ENCODE data around the gene PGM3.
"Not testable (repeated sequence)": the region's sequence is repeated elsewhere in the genome, so short reads cannot be mapped to it uniquely, and the experiment has no call there.

The PGM3 gene, protein sequence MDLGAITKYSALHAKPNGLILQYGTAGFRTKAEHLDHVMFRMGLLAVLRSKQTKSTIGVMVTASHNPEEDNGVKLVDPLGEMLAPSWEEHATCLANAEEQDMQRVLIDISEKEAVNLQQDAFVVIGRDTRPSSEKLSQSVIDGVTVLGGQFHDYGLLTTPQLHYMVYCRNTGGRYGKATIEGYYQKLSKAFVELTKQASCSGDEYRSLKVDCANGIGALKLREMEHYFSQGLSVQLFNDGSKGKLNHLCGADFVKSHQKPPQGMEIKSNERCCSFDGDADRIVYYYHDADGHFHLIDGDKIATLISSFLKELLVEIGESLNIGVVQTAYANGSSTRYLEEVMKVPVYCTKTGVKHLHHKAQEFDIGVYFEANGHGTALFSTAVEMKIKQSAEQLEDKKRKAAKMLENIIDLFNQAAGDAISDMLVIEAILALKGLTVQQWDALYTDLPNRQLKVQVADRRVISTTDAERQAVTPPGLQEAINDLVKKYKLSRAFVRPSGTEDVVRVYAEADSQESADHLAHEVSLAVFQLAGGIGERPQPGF

DNA sequence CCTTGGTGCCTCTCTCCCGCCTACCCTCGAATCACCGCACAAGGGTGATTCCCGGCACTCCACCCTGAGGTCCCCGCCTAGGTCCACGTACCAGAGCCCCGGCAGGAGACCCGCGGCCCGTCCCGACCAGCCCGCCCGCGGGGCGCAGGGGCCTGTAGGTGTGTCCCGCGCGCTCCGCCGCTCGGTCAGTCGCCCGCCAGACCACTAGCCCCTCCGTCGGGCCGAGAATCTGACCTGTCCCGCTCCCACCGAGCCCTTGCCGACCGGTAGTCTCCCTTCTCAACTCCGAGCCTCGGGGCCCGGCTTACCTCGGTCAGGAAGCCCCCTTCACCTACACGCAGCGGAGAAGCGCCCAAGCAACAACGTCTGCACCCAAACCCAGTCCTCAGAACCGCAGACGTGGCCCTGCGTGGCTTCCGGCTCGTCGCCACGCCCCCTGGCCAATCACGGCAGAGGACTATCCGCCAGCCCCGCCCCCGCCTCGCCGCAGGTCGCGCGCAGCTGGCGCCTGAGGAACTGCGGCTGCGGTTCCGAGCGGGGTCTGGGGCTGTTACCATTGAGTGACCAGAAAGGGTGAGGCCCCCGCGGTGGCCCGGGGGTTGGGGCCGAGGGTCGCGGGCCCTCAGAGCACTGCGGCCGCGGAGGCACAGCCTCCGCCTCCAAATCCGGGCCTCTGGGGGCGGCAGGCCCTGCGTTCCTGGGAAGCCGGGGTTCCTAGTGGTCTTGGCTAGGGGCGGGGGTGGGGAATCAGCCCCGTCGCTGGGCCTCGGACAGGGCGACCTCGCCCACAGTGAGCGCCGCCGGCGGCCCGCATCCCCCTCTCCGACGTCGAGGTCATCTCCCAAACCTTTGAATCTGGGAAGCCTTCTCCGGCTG lies at the start of gene PGM3, which contains the start of gene RWDD2A:
TSS of gene PGM3 (minus strand) at position 395 of the 876 bp plus-strand sequence. CDS start 2,253 bp downstream, outside the sequence.
TSS of gene RWDD2A (plus strand) at position 487 of the 876 bp plus-strand sequence. CDS start 1,095 bp downstream, outside the sequence.
- peak; percentile 87 for DNase-seq

DNA sequence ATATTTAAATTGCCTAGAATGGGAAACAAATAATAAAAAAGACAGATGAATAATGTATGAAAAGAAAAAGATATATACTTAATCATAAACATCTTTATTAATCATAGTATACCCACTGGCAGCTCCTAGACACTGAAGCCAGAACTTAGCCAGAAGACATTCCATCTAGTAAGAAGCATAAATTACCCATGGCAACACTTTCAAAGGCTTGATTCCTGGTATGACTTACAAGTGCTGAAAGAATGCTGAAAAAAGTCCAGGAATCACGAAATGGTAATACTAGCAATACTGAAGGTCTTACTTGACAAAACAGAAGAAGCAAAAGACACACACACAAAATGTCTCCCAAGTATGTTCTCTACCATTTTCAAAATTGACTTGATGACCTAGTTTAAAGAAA lies 38.1 kb upstream of the PGM3 start:
- DNase-seq: no peak

DNA sequence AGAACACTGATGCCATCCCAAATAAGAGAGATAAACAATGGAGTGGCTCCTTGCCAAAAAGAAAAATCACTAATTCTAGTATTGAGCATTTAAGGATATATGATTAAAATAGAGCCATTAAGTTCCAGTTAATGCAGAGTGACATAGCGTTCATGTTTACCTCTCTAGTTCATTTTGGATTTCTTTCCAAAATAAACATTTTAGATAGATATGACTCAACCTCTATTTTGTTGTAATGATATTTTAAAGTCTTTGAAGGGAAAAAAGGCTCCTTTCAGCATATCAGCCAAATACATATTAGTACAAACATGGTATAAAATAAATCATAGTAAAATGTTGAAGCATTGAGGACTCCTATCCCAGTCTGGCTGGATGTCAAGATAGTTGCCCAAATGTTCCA lies 33.5 kb upstream of the PGM3 start:
- DNase-seq: no peak

DNA sequence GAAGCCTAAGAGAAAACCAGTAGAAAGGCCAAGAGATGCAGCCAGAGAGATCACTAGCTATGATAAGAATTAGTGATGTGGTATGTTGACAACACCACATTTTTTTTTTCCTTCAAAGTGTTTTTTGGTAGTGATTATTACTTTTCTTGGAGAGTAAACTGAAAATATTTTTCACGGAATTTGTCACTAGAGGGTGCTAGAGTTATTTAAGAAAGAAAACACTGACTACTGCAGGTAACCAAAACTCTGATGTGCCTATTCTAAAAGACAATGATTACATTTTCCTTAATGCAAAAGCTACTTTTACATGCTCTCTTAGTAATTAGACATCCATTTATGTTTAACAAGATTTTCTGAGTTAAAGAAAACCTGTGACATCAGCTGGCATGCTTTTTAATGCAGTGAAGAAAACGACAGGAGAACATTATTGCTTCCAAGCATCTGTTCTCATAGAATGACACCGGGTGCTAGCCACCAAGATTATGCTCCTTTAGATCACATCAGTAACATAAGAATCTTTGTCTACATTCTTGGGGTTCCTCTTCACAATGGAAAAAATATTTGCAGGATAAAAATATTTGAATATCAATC lies 28.9 kb upstream of the PGM3 start:
- no peak for DNase-seq

DNA sequence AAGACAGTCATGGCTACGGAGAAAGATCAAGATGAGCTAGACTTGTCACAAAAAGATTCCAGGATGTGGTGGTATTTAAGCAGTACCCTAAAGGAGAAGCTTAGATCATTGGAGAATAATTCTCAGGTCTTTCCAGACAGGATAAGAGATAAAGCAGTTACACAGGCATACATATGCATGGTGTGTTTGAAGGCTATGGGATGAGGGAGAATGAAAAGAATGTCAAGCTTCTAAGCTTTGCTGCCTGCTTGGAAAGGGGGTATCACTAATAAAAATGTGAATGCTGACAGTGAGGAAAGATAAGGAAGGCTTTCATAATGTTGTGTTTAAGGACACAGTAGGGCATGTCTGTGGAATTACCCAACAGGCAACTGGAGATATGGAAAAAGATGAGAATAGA lies 28.2 kb upstream of the PGM3 start:
- no peak for DNase-seq

DNA sequence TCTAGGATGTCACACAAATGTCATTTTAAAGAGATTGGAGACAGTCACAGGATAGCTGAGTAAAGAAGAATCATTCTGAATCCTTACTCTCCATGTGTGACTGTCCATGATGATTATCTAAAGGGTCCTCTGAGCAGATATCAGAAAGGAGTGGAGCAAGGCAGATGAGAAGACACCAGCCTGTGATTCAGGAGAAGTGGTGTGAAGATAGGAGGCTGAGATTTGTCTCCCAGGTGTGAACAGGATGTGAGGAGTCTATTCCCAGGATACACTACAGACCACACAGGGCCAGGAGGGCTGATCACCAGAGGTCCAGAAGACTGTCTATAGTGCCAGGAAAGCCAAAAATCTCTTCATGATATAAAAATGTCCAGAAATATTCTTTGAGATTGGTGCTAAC lies 27.1 kb upstream of the PGM3 start:
- no peak for DNase-seq

DNA sequence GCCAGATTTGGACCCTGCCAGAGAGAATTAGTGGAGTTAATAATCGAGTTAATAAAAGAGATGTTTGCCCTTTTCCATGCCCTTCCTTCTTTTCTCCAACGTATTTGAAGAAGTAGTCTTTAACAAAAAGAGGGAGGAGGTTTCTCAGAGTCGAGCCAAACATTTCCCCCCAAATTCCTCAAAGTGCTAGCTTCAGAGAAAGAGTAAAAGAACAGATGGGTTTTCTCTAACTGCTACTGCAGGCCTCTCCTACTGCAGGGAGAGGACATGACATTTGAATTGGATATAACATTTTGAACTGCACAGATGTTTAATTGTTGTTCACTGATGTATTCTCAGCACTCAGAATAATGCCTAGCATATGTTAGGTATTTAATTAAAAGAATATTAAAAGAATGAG lies 25.6 kb upstream of the PGM3 start:
- DNase-seq: no peak

DNA sequence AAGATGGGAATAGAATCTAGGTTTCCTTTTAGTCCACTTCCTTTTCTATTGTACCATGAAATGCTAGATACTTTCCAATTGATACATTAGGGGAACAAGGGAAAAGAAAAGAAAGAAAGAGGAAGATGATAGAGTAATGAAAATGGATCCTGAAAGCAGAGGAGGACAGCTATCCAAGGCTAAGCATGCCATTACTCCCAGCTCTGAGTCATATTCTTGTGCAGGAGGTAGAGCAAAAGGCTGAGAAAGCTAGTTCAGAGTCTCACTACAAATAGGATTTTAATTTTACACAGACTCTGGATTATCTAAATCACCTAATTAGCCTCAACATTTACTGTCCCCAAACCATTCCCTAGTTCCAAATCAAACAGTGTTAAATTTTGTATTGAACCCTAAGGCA lies 23.7 kb upstream of the PGM3 start:
- DNase-seq: no peak

DNA sequence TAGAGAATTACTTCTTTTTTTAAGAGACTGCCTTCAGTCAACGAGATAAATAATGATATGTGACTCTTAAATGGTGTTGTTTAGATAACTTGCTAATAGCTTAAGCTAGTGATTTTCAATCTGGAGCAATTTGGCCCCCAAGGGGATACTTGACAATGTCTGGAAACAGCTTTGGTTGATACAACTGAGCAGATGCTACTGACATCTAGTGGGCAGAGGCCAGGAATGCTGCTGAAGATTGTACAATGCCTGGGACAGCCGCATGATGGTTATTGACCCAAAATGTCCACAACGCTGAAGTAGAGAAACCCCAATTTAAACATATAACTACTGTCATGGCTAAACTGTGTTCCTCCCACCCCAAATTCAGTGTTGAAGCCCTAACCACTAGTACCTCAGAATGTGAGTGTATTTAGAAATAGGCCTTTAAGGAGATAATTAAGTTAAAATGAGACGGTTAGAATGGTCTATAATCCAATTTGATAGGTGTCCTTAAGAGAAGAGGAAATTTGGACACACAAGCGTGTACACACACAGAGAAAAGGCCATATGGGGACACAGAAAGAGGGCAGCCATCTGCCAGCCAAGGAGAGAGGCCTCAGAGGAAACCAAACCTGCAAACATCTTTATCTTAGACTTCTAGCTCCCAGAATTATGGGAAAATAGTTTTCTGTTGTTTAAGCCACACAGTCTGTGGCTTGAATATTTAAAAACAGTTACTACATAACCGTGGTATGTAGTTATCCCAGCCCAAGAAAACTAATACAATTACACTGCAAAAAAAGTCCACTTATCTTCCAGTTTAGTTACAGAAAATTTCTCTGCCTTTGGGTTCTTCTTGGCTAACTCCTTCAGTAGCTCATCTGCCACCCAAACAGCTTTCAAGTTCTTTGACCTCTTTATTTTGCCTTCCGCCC lies 22.3 kb upstream of the PGM3 start:
- DNase-seq: peak; percentile 20 to 47

DNA sequence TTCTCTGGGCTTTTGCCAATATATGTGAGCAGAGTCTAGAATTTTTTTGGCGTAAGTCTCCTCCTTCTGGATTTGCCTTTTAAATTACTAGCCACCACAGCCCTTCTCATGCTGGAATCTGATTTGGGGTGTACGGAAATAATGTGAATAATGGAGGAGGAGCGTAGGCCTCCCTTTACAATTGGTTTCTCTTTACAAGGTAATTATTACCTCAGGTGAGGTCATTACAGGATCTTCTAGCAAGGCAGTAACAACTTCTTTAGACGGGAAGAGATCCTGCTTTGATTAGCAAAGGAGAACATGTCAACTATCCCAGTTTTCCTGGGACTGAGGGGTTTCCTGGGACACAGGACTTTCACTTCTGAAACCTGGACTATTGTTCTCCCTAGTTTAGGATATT lies 9.0 kb upstream of the PGM3 start:
- no peak for DNase-seq

DNA sequence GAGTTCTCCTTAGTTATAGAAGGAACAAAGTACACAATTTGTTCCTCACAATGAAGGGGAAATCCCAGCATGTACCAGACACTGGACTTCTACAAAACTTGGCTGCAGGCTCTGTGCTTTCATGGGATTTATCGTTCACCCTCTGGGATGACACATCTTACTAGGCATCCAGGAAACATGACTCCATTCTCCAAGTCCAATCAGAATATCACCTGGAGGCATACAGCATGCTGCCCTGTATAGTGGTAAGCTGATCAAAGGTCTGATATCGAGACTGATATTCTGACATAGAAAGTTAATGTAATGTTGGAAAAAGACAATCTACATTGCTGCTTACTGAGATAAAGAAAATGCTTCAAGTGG lies 6.8 kb upstream of the PGM3 start:
- DNase-seq: no peak

DNA sequence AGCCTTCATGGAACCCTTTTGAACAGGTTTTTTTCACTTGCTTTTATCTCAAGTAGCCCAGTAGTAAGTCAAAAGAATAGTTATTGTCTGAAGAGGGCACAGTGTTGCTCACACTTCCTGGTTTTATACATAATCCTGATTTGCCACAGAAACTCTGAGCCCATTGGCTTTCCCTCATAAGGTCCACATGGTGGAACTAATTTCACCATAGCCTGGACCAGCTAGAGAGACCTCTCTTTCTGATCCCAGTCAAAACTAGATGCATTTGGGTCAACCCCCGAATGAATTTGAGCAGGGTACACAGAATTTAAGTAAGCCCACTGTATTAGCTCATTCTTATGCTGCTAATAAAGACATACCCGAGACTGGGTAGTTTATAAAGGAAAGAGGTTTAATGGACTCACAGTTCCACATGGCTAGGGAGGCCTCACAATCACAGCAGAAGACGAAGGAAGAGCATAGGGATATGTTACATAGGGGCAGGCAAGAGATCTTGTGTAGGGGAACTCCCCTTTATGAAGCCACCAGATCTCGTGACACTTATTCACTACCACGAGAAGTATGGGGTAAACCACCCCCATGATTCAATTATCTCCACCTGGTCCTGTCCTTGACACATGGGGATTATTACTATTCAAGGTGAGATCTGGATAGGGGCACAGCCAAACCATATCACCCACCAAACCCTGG lies 6.3 kb upstream of the PGM3 start:
- DNase-seq: no peak

DNA sequence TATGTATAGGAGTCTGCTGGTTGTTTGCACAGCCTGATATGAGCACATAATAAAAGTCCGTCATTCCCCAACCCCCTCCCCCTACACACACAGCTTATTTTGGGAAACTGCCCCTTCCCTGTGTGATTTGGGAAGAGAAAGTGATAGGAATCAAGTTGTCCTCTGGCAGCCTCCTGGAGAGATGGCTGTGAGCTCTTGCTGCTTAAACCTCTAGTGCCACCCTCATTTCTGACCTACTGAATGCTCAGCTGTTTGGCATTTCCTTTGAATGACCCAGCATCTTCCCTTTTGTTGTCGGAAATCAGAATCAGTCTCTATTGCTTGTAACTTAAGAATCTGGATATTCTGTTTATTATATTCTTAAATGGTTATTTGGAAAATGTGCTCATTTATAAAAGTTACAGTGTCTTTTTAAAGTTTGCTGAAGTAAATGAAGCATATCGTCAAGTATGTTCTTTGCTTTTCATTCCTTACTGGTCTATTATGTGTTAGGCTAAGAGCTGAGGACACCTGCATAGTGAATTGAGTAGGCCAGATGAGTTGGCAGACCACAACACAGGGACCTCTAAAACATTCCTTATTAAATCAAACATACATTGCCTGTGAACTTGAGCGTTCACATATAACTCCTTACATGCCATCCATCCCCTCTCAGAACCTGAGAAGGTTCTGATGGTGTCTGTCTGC lies 5.6 kb upstream of the PGM3 start:
- no peak for DNase-seq

DNA sequence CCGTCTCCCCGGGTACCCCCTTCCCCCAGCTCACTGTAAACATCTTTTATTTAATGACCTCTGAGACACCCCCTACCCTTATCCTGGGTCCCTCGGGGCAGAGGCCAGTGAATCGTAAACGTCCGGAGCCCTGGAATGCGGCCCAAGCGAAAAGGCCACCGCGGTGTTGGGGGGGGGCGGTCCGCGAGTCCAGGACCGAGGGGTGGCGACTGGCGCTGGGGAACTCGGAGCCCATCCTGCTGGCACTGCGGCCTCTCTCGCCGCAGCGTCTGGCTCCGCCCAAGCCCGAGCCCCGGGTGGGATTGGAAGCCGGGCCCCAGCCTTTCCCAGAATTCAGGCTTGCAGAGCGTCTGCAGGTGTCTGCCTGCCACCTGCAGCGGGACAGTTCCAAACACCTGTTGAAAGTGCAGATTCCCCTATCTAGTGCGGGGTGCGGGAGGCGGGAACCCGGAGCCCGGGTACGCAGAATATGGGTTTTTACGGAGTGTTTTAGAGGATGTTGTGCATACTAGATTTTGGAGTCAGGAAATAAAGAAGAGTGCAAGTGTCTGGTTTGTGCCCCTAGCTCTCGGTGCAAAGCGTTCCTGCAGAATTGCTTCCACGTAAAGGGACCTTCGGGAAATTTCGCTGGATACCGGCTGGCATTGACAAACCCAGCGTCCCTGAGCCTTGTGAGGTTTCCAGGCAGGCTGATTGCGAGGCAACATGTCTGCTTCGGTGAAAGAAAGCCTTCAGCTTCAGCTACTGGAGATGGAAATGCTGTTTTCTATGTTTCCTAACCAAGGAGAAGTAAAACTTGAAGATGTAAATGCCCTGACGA lies 892 bp upstream of the PGM3 start:
- peak; percentile 6 to 7 for DNase-seq

DNA sequence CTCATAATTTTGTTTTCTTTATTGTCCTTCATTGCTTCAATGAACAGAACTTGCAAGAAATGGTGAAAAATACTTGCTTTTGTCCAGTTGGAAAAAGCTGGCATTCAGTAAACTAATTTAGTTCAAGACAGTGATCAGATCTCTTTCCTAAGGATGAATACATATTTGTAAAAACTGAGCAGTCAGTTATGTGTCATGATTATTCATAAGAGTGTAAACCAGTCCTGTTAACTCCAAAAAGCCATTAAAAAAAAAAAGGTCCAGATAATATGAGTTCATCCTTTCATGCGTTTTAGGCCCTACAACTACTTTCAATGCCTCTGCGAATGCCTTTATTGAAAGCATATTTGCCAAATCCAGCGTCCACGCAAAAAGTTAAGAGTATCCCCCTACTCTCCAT lies 609 bp downstream of the PGM3 start:
- DNase-seq: no peak

DNA sequence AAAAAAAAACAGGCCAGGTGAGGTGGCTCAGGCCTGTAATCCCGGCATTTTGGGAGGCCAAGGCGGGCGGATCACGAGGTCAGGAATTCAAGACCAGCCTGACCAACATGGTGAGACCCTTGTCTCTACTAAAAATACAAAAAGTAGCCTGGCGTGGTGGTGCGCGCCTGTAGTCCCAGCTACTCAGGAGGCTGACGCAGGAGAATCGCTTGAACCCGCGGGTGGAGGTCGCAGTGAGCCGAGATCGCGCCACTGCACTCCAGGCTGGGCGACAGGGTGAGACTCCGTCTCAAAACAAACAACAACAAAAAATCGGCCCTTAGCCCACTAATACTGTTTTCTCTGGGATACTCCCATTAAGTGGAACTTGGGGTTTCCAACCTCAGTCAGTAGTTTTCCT lies 1.1 kb downstream of the PGM3 start:
- DNase-seq: not testable (repeated sequence)

DNA sequence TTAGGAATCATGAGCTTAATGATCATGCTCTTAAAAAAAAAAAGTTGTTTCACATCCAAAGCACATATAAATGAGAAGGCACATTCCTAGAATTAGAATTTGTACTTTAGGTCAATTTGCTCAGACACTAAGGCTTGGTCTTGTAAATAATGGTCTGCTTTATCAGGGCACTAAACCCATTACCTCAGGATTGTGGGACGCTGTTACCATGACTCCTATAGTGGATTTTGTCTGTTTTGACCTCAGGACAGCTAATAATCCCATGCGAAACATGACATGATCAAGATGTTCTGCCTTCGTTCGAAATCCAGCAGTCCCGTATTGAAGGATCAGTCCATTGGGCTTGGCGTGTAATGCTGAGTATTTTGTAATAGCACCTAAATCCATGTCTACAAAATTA lies 2.4 kb downstream of the PGM3 start:
- no peak for DNase-seq

DNA sequence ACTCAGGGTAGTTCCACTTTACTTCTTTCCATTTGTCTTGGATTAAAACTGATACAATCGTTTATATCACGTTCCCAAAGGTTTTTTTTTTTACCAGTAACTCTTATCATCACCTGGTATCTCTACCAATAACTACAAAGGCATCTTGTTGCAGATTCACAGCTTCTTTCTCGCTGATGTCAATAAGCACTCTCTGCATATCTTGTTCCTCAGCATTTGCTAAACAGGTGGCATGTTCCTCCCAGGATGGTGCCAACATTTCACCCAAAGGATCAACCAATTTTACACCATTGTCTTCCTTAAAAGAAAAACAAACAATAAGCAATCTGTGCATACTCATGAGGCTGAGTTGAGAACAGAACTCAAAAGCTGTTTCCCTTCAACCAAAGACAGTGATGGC lies 4.6 kb downstream of the PGM3 start:
- no peak for DNase-seq

DNA sequence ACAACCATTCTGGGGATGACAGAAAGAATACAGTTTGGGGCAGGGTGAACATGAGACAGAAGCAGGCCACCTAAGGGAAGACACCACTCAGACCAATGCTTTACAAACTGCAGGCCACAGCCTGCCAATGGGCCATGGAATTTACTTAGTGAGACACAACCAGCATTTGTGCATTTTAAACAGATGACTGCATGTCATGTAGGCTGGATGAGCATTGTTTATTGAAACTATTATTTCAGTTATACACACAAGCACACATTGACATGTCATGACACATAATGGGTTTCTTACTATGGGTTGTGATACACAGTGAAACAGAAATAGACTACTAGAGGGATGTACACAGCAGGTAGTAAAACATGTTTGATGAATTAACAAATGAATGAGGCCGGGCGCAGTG lies 8.0 kb downstream of the PGM3 start:
- no peak for DNase-seq

Measured in stimulated activated CD4-positive, alpha-beta T cell treated with anti-CD3 and anti-CD28 coated beads, Interleukin-4, amount 100 ng/mL, for 4 hours (primary cell).